Thoracic aorta endothelial cell (primary cell): ENCODE results near the gene ZDHHC6. TPM values are rescaled to one million over a fixed set of nuclear protein-coding genes. Genes with fewer than 3 reads are reported as not detected.

ENCODE experiments used
- total RNA-seq: library from RNA; depleted of rRNA; stranded (reverse); fragments of >200 nt; gene quantifications from 2 replicates; pipeline ENCODE4 v1.2.3, GENCODE V29; 2012

The ZDHHC6 gene
- 43.6 and 51.7 TPM in 2 replicates for total RNA-seq

DNA sequence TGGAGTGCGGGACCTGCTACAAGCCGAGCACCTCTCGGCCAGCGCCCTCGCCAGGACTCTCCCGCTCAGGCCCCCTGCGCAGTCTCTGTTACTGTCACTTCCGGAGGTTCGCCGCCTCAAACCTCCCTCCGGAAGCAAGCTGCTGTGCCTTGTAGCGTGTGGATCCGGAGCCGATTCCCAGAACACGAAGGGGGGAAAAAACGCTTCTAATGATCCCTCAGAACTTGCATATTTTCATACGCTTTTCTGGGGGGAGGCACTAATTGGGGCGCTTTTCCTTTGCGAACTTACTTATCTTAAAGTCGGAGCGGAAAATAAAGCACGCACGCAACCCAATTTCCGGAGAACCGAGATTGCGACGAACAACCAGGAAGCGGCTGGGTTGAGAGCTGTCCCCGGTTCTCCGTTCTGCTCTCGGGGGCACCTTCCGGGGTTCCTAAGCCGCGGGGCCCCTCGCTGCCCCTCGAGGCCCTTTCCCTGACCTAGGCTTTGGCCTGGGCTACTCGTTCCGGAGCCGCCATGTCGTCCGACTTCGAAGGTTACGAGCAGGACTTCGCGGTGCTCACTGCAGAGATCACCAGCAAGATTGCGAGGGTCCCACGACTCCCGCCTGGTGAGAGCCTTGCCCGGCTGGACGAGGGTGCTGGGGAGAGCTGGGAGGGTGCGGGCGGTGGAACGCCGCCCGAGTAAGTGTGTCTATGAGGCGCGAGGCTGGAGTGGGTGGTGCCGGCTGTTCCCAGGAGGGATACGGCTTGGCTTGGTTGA, at the start of gene ZDHHC6, which contains the start of gene VTI1A:
TSS of gene ZDHHC6 (minus strand) at position 60 of the 765 bp plus-strand sequence. CDS start 1,478 bp downstream, outside the sequence.
TSS of gene VTI1A (plus strand) at position 361 of the 765 bp plus-strand sequence. CDS start at position 520, 159 bp downstream.

Other genes with a start within 250 kb of the ZDHHC6 start
- not detected in 2 replicates for gene TECTB, start 163.5 kb downstream of the ZDHHC6 start, total RNA-seq
- gene ACSL5, start 72.8 kb downstream of the ZDHHC6 start, total RNA-seq = 10.6 and 35.9 TPM in 2 replicates
- 48.7 and 51.4 TPM in 2 replicates for gene VTI1A, start 301 bp upstream of the ZDHHC6 start, total RNA-seq